Measurements from ENCODE around the gene SPON1. TPM values are rescaled to one million over a fixed set of nuclear protein-coding genes. Genes with fewer than 3 reads are reported as not detected.

Gene SPON1
- total RNA-seq, 4 donors from 2014 or later = 42.6 to 74.0 (median 56.1) TPM

DNA sequence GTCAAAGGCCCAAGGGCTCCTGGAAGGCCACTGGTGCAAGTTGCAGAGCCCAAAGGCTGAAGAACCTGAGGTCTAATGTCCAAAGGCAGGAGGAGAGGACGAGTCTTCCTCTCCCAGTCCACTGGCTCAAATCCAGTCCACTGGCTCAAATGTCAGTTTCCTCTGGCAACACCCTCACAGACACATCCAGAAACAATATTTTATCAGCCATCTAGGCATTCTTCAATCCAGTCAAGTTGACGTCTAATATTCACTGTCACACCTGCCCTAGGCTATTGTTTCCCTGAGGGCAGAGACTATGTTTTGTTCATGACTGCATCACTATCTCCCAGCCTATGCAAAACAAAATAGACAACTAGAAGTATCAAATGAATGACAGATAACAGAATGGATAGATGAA is 148.1 kb downstream of the SPON1 start:
- Histone ChIP-seq H3K4me3 (no peak overlapping the region), H3K36me3 (no peaks in the 10 kb centered on the region), H3K9me3 (no peaks in the 10 kb centered on the region), H3K27me3 (no peaks in the 10 kb centered on the region), H3K27ac (no peak overlapping the region), H3K4me1 (peaks cover 0 to 6% (median 0%) of the 10 kb centered on the region in 4 donors)
- in situ Hi-C loops (cut with MboI; ENCODE audit: low pct_ligation_motif_present in 1 of 4, low pct_unique_long_range_greater_than_20kb in 1 of 4, low sequenced_read_pairs in 3 of 4) (no loop called here), intact Hi-C loops (cut with DNase I; ENCODE audit: low total_unique reads) (no loop called here)
- DNase-seq = no peak
- 63 to 64% methylated on average over 2 of the region's 2 CpGs for WGBS, 2 donors (ENCODE audit: low coverage in 1 of 2)
- no peak for TF ChIP-seq POLR2AphosphoS5 (IDR thresholded peaks at IDR 0.05)
- TF ChIP-seq, protein P1, sequence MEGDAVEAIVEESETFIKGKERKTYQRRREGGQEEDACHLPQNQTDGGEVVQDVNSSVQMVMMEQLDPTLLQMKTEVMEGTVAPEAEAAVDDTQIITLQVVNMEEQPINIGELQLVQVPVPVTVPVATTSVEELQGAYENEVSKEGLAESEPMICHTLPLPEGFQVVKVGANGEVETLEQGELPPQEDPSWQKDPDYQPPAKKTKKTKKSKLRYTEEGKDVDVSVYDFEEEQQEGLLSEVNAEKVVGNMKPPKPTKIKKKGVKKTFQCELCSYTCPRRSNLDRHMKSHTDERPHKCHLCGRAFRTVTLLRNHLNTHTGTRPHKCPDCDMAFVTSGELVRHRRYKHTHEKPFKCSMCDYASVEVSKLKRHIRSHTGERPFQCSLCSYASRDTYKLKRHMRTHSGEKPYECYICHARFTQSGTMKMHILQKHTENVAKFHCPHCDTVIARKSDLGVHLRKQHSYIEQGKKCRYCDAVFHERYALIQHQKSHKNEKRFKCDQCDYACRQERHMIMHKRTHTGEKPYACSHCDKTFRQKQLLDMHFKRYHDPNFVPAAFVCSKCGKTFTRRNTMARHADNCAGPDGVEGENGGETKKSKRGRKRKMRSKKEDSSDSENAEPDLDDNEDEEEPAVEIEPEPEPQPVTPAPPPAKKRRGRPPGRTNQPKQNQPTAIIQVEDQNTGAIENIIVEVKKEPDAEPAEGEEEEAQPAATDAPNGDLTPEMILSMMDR (IDR thresholded peaks at IDR 0.05) = no peak
- TF ChIP-seq POLR2A (IDR thresholded peaks at IDR 0.05) = no peak
- TF ChIP-seq EP300 (IDR thresholded peaks at IDR 0.05; ENCODE audit: low read depth) = no peak

DNA sequence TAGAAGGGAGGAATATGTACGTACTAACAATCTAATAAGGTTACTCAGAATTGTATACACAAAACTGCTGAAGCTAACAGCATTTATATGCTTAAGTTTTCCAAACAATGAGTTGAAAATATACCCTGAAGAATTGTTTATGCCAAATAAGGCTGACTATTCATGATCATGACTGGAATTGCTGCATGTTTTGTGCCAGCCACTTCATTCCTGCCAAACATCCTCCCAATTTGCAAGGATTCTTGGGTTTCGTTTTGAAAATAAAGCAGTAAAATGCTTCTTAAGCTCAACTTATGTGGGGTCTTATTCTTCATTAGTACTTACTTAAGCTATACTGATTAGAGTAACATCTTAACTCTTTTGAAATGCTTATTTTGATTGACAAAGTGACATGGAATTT is 149.0 kb downstream of the SPON1 start:
- TF ChIP-seq POLR2A (IDR thresholded peaks at IDR 0.05) (no peak), POLR2AphosphoS5 (IDR thresholded peaks at IDR 0.05) (no peak), EP300 (IDR thresholded peaks at IDR 0.05; ENCODE audit: low read depth) (no peak)
- TF ChIP-seq, protein P1 (IDR thresholded peaks at IDR 0.05) = no peak
- in situ Hi-C loops (cut with MboI; ENCODE audit: low pct_ligation_motif_present in 1 of 4, low pct_unique_long_range_greater_than_20kb in 1 of 4, low sequenced_read_pairs in 3 of 4) = no loop called here
- Histone ChIP-seq H3K36me3 (no peaks in the 10 kb centered on the region), H3K4me1 (peaks cover 0 to 5% (median 0%) of the 10 kb centered on the region in 4 donors), H3K27me3 (no peaks in the 10 kb centered on the region), H3K4me3 (no peak overlapping the region), H3K27ac (no peak overlapping the region), H3K9me3 (no peaks in the 10 kb centered on the region)
- no peak for DNase-seq
- intact Hi-C loops (cut with DNase I; ENCODE audit: low total_unique reads) = no loop called here
- WGBS, 2 donors (ENCODE audit: low coverage in 1 of 2) = 46 to 50% methylated on average over 2 of the region's 2 CpGs

DNA sequence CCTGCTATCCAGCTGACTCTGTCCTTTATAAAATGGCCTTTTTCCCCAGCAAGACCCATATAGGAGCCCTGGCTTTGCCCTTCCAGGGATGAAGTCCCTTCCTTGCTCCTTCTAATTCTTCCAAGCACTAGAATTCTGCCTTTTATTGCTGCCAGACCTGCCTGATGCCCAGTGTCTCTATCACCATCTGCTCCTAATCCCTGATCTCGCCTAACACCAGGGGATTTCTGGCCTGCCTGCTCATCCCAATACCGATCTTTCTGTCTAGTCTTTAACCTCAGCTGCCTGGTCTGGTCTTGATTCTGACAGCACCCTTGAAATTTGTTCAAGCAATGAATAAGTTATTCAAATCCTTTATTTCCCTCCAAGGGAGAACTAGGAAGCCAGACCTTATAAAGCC is 150.2 kb downstream of the SPON1 start:
- no peaks in the 10 kb centered on the region for H3K27me3 ChIP-seq
- intact Hi-C loops (cut with DNase I; ENCODE audit: low total_unique reads) = no loop called here
- no peaks in the 10 kb centered on the region for H3K36me3 ChIP-seq
- no peak overlapping the region for H3K27ac ChIP-seq
- TF ChIP-seq EP300 (IDR thresholded peaks at IDR 0.05; ENCODE audit: low read depth) (no peak), POLR2AphosphoS5 (IDR thresholded peaks at IDR 0.05) (no peak), POLR2A (IDR thresholded peaks at IDR 0.05) (no peak)
- TF ChIP-seq, protein P1 (IDR thresholded peaks at IDR 0.05) = no peak
- no peak for DNase-seq
- in situ Hi-C loops (cut with MboI; ENCODE audit: low pct_ligation_motif_present in 1 of 4, low pct_unique_long_range_greater_than_20kb in 1 of 4, low sequenced_read_pairs in 3 of 4) = no loop called here
- peaks cover 0 to 5% (median under 1%) of the 10 kb centered on the region in 4 donors for H3K4me1 ChIP-seq
- H3K4me3 ChIP-seq = no peak overlapping the region
- no peaks in the 10 kb centered on the region for H3K9me3 ChIP-seq
- WGBS, 2 donors (ENCODE audit: low coverage in 1 of 2) = 88 to 100% methylated on average over 1 to 2 of the region's 2 CpGs

DNA sequence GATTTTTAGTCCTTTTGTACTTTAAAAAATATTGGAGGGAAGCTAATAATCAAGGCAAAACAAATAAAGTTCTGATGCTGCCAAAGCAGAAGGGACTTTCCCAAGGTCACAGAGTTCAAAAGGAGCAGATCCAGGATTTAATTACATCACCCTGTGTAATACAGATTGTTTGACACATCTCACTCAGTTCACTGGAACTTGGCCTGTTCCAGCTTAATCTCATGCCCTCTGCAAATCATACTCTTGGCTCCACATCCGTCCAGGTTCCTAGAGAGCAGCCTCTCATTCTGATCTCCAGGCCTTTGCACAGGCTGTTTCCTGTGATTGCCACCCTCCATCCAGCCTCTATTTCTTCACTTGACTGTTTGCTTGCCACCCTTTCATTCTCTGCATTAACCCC is 151.7 kb downstream of the SPON1 start:
- in situ Hi-C loops (cut with MboI; ENCODE audit: low pct_ligation_motif_present in 1 of 4, low pct_unique_long_range_greater_than_20kb in 1 of 4, low sequenced_read_pairs in 3 of 4) (no loop called here), intact Hi-C loops (cut with DNase I; ENCODE audit: low total_unique reads) (no loop called here)
- H3K27me3 ChIP-seq = no peaks in the 10 kb centered on the region
- H3K4me1 ChIP-seq = peaks cover 0 to 13% (median 7%) of the 10 kb centered on the region in 4 donors
- H3K36me3 ChIP-seq = no peaks in the 10 kb centered on the region
- no peak overlapping the region for H3K27ac ChIP-seq
- no peak overlapping the region for H3K4me3 ChIP-seq
- no peaks in the 10 kb centered on the region for H3K9me3 ChIP-seq
- WGBS, 2 donors (ENCODE audit: low coverage in 1 of 2) = 33 to 60% methylated on average over 1 of the region's 1 CpG
- no peak for TF ChIP-seq POLR2A (IDR thresholded peaks at IDR 0.05)
- TF ChIP-seq EP300 (IDR thresholded peaks at IDR 0.05; ENCODE audit: low read depth) = no peak
- TF ChIP-seq, protein P1 (IDR thresholded peaks at IDR 0.05) = no peak
- TF ChIP-seq POLR2AphosphoS5 (IDR thresholded peaks at IDR 0.05) = no peak
- no peak for DNase-seq

All from transverse colon (tissue), 4 donors.